ENCODE measurements around the gene ARL9. TPM values are rescaled to one million over a fixed set of nuclear protein-coding genes. Genes with fewer than 3 reads are reported as not detected.

The ARL9 gene
- total RNA-seq, 4 donors from 2014 or later, result 0.48 to 1.9 (median 1.4) TPM; not detected in 1

DNA sequence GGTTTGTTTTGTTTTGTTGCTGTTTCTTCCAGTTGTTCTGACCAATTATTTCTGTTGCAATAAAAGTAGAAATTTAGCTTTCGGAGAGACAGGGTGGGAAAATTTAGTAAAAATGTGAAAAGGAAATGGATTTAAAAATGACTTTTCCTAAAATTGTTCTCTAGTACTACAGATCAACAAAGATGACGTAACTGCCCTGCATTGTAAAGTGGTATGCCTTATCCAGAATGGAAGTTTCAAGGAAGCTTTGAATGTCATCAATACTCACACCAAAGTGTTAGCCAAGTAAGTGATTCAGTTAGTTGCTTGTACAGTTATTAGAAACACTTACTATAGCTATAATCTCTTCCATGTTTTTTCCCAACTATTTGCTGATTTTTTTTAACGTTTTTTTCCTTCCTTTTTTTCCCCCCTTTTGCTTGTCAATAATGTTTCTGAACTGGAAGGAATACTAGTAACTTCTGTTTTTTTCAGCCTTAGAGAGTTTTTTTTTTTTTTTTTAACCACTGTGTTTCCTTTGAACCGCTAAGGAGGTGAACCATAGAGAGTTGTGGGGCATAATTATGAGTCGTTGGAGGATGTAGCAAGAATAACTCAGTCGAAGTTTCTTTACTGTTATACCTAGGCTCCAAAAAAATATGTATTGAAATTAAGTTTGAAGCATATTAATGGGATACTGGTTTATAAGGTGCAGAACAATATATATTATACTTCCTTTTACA, 35.9 kb upstream of the ARL9 start:
- no peaks in the 10 kb centered on the region for H3K27me3 ChIP-seq
- DNase-seq (ENCODE audit: low spot score in 2 of 2), result no peak
- H3K36me3 ChIP-seq, result peaks cover 38% of the 10 kb centered on the region
- H3K4me3 ChIP-seq, result no peak overlapping the region
- TF ChIP-seq EP300 (IDR thresholded peaks at IDR 0.05) (no peak), POLR2AphosphoS5 (IDR thresholded peaks at IDR 0.05) (no peak), POLR2A (IDR thresholded peaks at IDR 0.05) (no peak)
- TF ChIP-seq, protein P1, sequence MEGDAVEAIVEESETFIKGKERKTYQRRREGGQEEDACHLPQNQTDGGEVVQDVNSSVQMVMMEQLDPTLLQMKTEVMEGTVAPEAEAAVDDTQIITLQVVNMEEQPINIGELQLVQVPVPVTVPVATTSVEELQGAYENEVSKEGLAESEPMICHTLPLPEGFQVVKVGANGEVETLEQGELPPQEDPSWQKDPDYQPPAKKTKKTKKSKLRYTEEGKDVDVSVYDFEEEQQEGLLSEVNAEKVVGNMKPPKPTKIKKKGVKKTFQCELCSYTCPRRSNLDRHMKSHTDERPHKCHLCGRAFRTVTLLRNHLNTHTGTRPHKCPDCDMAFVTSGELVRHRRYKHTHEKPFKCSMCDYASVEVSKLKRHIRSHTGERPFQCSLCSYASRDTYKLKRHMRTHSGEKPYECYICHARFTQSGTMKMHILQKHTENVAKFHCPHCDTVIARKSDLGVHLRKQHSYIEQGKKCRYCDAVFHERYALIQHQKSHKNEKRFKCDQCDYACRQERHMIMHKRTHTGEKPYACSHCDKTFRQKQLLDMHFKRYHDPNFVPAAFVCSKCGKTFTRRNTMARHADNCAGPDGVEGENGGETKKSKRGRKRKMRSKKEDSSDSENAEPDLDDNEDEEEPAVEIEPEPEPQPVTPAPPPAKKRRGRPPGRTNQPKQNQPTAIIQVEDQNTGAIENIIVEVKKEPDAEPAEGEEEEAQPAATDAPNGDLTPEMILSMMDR (IDR thresholded peaks at IDR 0.05), result no peak
- H3K27ac ChIP-seq, result no peak overlapping the region
- peaks cover 39% of the 10 kb centered on the region for H3K4me1 ChIP-seq
- H3K9me3 ChIP-seq, result no peaks in the 10 kb centered on the region
- 72% methylated on average over 6 of the region's 6 CpGs for WGBS

DNA sequence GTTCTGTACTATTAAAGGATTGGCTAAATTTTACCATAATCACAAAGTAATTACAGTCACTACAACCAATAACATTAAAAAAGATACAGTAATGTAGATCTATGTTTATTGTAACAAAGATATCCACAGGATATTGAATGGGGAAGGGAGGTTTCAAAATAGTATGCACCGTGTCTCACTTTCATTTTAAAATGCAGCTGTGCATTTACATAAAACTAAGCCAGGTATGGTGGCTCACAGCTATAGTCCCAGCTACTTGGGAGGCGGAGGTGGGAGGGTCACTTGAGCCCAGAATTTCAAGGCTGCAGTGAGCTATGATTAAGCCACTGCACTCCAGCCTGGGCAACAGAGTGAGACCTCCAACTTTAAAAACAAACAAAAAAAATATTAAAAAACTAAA, 29.7 kb upstream of the ARL9 start:
- 83% methylated on average over 2 of the region's 2 CpGs for WGBS
- no peak for TF ChIP-seq POLR2A (IDR thresholded peaks at IDR 0.05)
- TF ChIP-seq, protein P1 (IDR thresholded peaks at IDR 0.05), result no peak
- TF ChIP-seq POLR2AphosphoS5 (IDR thresholded peaks at IDR 0.05), result no peak
- TF ChIP-seq EP300 (IDR thresholded peaks at IDR 0.05), result no peak
- Histone ChIP-seq H3K9me3 (no peaks in the 10 kb centered on the region), H3K36me3 (peaks cover 99% of the 10 kb centered on the region), H3K27me3 (no peaks in the 10 kb centered on the region), H3K27ac (no peak overlapping the region), H3K4me1 (no peaks in the 10 kb centered on the region), H3K4me3 (no peak overlapping the region)
- no peak for DNase-seq (ENCODE audit: low spot score in 2 of 2)

DNA sequence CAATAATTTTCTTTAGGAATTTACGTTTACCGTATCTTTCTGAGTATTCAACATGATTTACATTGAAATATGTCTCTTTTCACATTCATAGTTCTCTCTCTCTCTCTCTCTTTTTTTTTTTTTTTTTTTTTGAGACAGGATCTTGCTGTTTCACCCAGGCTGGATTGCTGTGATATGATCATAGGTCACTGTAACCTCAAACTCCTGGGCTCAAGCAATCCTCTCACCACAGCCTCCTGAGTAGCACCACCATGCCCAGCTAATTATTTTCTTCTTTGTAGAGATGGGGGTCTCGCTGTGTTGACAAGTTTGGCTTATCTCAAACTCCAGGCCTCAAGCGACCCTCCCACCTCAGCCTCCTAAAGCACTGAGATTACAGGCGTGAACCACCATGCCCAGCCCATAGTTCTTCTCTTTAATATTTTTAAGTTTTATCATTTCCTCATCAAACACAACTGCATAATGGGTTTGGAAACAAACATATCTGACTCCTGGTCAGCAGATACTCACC, 28.3 kb upstream of the ARL9 start:
- no peak overlapping the region for H3K27ac ChIP-seq

DNA sequence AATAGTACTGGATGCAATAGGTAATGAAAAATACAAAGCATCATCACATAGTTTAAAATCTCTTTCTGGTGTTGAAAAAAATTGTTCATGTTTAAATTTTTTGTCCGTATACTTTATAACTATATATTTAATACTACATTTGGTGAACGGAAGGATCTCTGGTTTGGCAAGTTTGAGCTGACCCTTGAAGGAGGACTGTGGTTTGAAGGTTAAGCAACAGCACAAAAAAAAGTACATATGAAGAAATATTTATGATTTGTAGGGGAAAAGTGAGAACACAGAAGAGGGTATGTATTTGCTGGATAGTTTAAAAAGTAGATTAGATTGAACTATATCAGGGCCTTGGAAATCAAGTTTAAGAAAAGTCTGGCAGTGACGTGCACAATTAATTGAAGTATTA, 24.9 kb upstream of the ARL9 start:
- Histone ChIP-seq H3K27ac (no peak overlapping the region), H3K27me3 (no peaks in the 10 kb centered on the region), H3K36me3 (peaks cover 98% of the 10 kb centered on the region), H3K4me1 (no peaks in the 10 kb centered on the region), H3K4me3 (no peak overlapping the region), H3K9me3 (no peaks in the 10 kb centered on the region)
- DNase-seq (ENCODE audit: low spot score in 2 of 2), result no peak
- WGBS, result 90% methylated on average over 3 of the region's 3 CpGs
- TF ChIP-seq POLR2A (IDR thresholded peaks at IDR 0.05) (no peak), POLR2AphosphoS5 (IDR thresholded peaks at IDR 0.05) (no peak), EP300 (IDR thresholded peaks at IDR 0.05) (no peak)
- TF ChIP-seq, protein P1 (IDR thresholded peaks at IDR 0.05), result no peak

More for the DNA sequence above, 28.3 kb upstream of the ARL9 start:
- DNase-seq (ENCODE audit: low spot score in 2 of 2), result no peak
- 96% methylated on average over 5 of the region's 5 CpGs for WGBS
- H3K4me3 ChIP-seq, result no peak overlapping the region
- no peaks in the 10 kb centered on the region for H3K9me3 ChIP-seq
- H3K27me3 ChIP-seq, result no peaks in the 10 kb centered on the region
- H3K36me3 ChIP-seq, result peaks cover 99% of the 10 kb centered on the region
- H3K4me1 ChIP-seq, result no peaks in the 10 kb centered on the region
- TF ChIP-seq POLR2A (IDR thresholded peaks at IDR 0.05), result no peak
- TF ChIP-seq EP300 (IDR thresholded peaks at IDR 0.05), result no peak
- TF ChIP-seq, protein P1 (IDR thresholded peaks at IDR 0.05), result no peak
- TF ChIP-seq POLR2AphosphoS5 (IDR thresholded peaks at IDR 0.05), result no peak

DNA sequence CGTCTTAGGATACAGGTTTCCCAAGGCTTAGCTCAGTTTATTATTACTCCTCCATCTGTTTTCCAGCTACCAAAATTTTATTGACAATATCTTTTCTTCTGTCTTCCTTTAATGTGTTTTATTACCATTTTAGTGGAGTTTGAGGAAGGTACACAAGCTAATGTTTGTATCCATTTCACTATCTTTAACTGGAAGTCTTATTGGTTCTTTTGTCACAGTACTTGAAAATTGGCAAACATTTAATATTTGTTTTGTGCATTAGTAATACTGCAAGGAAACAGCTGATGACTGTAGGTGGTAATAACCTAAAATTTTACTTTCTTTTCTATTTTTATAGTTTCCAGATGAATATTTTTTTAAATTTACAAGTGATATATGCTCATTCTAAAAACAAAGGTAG, 9.3 kb upstream of the ARL9 start:
- WGBS, result 88% methylated on average over 1 of the region's 1 CpG

More for the DNA sequence above, 9.3 kb upstream of the ARL9 start:
- H3K27me3 ChIP-seq, result no peaks in the 10 kb centered on the region
- H3K4me1 ChIP-seq, result no peaks in the 10 kb centered on the region
- H3K9me3 ChIP-seq, result no peaks in the 10 kb centered on the region
- no peak overlapping the region for H3K4me3 ChIP-seq
- no peak for TF ChIP-seq POLR2A (IDR thresholded peaks at IDR 0.05)
- TF ChIP-seq, protein P1 (IDR thresholded peaks at IDR 0.05), result no peak
- TF ChIP-seq EP300 (IDR thresholded peaks at IDR 0.05), result no peak
- peaks cover 83% of the 10 kb centered on the region for H3K36me3 ChIP-seq
- no peak overlapping the region for H3K27ac ChIP-seq
- DNase-seq (ENCODE audit: low spot score in 2 of 2), result no peak
